ENCODE results near the gene INPP4A.
A peak's percentile ranks its signal among the peaks of the same experiment; 100 is the strongest.

The INPP4A gene

GRCh38 chr2:98548920-98549818 is 104.5 kb downstream of the INPP4A start:
- DNase-seq, result no peak

GRCh38 chr2:98550165-98550564 is 105.5 kb downstream of the INPP4A start:
- DNase-seq, result no peak

- DNase-seq, result no peak
Measured at GRCh38 chr2:98551316-98551715, 106.7 kb downstream of the INPP4A start.

GRCh38 chr2:98552499-98553179 is 108.0 kb downstream of the INPP4A start:
- no peak for DNase-seq

- no peak for DNase-seq
Measured at GRCh38 chr2:98554116-98554861, 109.6 kb downstream of the INPP4A start.

GRCh38 chr2:98555696-98556095 is 111.0 kb downstream of the INPP4A start:
- DNase-seq, result no peak

- no peak for DNase-seq
Measured at GRCh38 chr2:98556344-98557033, 111.8 kb downstream of the INPP4A start.

- DNase-seq, result no peak
Measured at GRCh38 chr2:98558852-98559530, 114.3 kb downstream of the INPP4A start.

- DNase-seq, result no peak
Measured at GRCh38 chr2:98559581-98559980, 114.9 kb downstream of the INPP4A start.

GRCh38 chr2:98560256-98560771 is 115.7 kb downstream of the INPP4A start:
- DNase-seq, result no peak

GRCh38 chr2:98561018-98561417 is 116.4 kb downstream of the INPP4A start:
- DNase-seq, result no peak

GRCh38 chr2:98561902-98562695 is 117.4 kb downstream of the INPP4A start:
- DNase-seq, result no peak

- no peak for DNase-seq
Measured at GRCh38 chr2:98563394-98563793, 118.7 kb downstream of the INPP4A start.

- DNase-seq, result no peak
Measured at GRCh38 chr2:98564541-98565132, 120.0 kb downstream of the INPP4A start.

- no peak for DNase-seq
Measured at GRCh38 chr2:98565286-98565860, 120.7 kb downstream of the INPP4A start.

GRCh38 chr2:98565941-98566340 is 121.3 kb downstream of the INPP4A start:
- DNase-seq, result no peak

- DNase-seq, result no peak
Measured at GRCh38 chr2:98568161-98568956, 123.7 kb downstream of the INPP4A start.

- DNase-seq, result peak; percentile 27
Measured at GRCh38 chr2:98569197-98569793, 124.6 kb downstream of the INPP4A start.

- DNase-seq, result no peak
Measured at GRCh38 chr2:98569915-98570314, 125.3 kb downstream of the INPP4A start.
